SK-N-MC (cell line): ENCODE results near the gene S1PR5.

Experiments
- EZH2 ChIP-seq: fragments of 200-600 bp; sonication (generic); IDR thresholded peaks from one replicate; pipeline ENCODE4 v1.6.1; 2017; ENCODE audit warnings: antibody characterized with exemption
- POLR2AphosphoS5 ChIP-seq: IDR thresholded peaks from 2 replicates; pipeline ENCODE4 v1.6.1; 2012; ENCODE audit warnings: mild to moderate bottlenecking, low read depth, low read length, borderline replicate concordance

DNA sequence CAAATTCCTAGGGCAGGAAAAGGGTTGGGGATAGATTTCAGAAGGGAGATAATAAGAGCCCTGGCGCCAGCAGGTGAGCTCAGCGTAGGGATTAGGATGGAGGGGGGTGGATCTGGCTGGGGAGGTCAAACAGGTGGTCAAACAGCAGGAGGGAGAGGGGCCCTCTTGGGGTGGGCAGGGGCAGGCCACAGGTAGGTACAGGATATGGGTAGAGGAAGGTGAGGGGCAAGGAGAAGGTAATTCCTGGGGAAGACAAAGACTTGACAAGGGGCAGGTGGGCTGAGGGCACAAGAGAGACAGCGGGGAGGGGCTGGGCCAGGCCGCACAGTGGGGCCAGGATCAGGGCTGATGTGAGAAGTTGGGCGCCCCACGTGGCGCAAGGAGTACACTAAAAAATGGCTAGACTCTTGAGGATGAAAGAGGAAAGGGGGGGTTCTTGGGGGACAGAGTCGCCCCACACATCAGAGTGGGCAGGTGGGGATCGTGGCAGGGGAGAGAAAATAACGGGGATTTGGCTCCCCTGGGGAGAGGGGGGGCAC is 47.9 kb upstream of the S1PR5 start:
- TF ChIP-seq POLR2AphosphoS5 (no peak), EZH2 (no peak)
